CD4-positive, alpha-beta T cell treated with Interleukin-6 for 4 hours (primary cell): ENCODE results near the gene ANKRD6.
A peak's percentile ranks its signal among the peaks of the same experiment; 100 is the strongest.
"Not testable (repeated sequence)": the region's sequence is repeated elsewhere in the genome, so short reads cannot be mapped to it uniquely, and the experiment has no call there.

ENCODE experiments used
- DNase-seq: peaks from one replicate; pipeline ENCODE4 v3.0.0-alpha.2; 2020; ENCODE audit warnings: mixed read lengths

ANKRD6 gene

GRCh38 chr6:89611666-89612065 lies 178.7 kb downstream of the ANKRD6 start:
- no peak for DNase-seq

GRCh38 chr6:89612121-89612520 lies 179.2 kb downstream of the ANKRD6 start:
- DNase-seq = no peak

- DNase-seq = no peak
Observed at GRCh38 chr6:89613790-89614189, 180.8 kb downstream of the ANKRD6 start.

GRCh38 chr6:89615882-89616281 lies 182.9 kb downstream of the ANKRD6 start:
- DNase-seq = no peak

- DNase-seq = no peak
Observed at GRCh38 chr6:89616531-89616930, 183.6 kb downstream of the ANKRD6 start.

- no peak for DNase-seq
Observed at GRCh38 chr6:89618026-89618425, 185.1 kb downstream of the ANKRD6 start.

GRCh38 chr6:89619567-89619966 lies 186.6 kb downstream of the ANKRD6 start:
- no peak for DNase-seq

GRCh38 chr6:89623749-89624148 lies 190.8 kb downstream of the ANKRD6 start:
- no peak for DNase-seq

- no peak for DNase-seq
Observed at GRCh38 chr6:89630488-89630887, 197.5 kb downstream of the ANKRD6 start.

- not testable (repeated sequence) for DNase-seq
Observed at GRCh38 chr6:89636412-89636811, 203.5 kb downstream of the ANKRD6 start.

- no peak for DNase-seq
Observed at GRCh38 chr6:89637960-89638319, 205.0 kb downstream of the ANKRD6 start.

- peak; percentile 91 for DNase-seq
Observed at GRCh38 chr6:89638320-89639195, 205.6 kb downstream of the ANKRD6 start, which contains the start of gene LYRM2. LYRM2 (minus strand) TSS chr6:89638747; CDS start chr6:89638716, 31 bp downstream.

GRCh38 chr6:89640804-89641203 lies 207.9 kb downstream of the ANKRD6 start:
- DNase-seq = no peak

- not testable (repeated sequence) for DNase-seq
Observed at GRCh38 chr6:89641581-89641980, 208.6 kb downstream of the ANKRD6 start.

GRCh38 chr6:89642956-89643355 lies 210.0 kb downstream of the ANKRD6 start:
- no peak for DNase-seq

GRCh38 chr6:89643406-89643805 lies 210.5 kb downstream of the ANKRD6 start:
- DNase-seq = no peak

GRCh38 chr6:89644864-89645263 lies 211.9 kb downstream of the ANKRD6 start:
- DNase-seq = no peak

- DNase-seq = no peak
Observed at GRCh38 chr6:89649682-89650081, 216.7 kb downstream of the ANKRD6 start.

GRCh38 chr6:89650579-89650978 lies 217.6 kb downstream of the ANKRD6 start:
- no peak for DNase-seq

GRCh38 chr6:89655122-89655521 lies 222.2 kb downstream of the ANKRD6 start:
- DNase-seq = no peak

- DNase-seq = no peak
Observed at GRCh38 chr6:89657445-89658158, 224.7 kb downstream of the ANKRD6 start.

GRCh38 chr6:89660981-89661380 lies 228.0 kb downstream of the ANKRD6 start:
- no peak for DNase-seq

- no peak for DNase-seq
Observed at GRCh38 chr6:89661559-89661958, 228.6 kb downstream of the ANKRD6 start.

- no peak for DNase-seq
Observed at GRCh38 chr6:89662659-89663223, 229.8 kb downstream of the ANKRD6 start.
